Measurements from ENCODE around the gene SLC39A11. TPM values are rescaled to one million over a fixed set of nuclear protein-coding genes. Genes with fewer than 3 reads are reported as not detected.
"Not testable (repeated sequence)": the region's sequence is repeated elsewhere in the genome, so short reads cannot be mapped to it uniquely, and the experiment has no call there.

SLC39A11 gene
- total RNA-seq, 2 donors from 2014 or later: 27.8 to 39.6 TPM

DNA sequence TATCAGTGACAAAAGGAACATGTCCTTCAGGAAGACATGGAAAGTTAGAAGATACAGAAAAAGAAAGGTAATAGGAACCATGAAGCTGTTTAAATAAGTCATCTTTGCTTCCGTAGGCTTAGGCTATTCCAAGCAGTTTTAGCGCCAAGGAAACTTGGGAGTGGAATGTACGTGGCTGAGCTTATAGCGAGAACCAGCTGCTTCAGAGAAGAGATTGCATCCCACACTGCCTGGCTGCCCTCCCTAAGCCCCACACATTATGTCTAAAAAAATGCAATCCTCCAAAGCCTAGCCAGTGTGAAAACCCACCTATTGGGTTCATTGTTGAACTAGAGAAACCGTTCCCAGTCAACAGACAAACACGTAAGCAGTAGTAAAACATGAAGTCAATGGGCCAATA lies 149.9 kb downstream of the SLC39A11 start:
- ATAC-seq: no peak
- no peak for DNase-seq
- intact Hi-C loops (cut with DNase I): no loop called here
- no peaks in the 10 kb centered on the region for H3K4me1 ChIP-seq
- no peak overlapping the region for H3K4me3 ChIP-seq
- no peaks in the 10 kb centered on the region for H3K27me3 ChIP-seq
- H3K27ac ChIP-seq: no peak overlapping the region
- no peaks in the 10 kb centered on the region for H3K36me3 ChIP-seq (replicated peaks in 1 of 2; ENCODE audit: insufficient read depth in 1 of 2, low read depth in 2 of 2)
- TF ChIP-seq POLR2A (IDR thresholded peaks at IDR 0.05) (no peak), CTCF (IDR thresholded peaks at IDR 0.05) (no peak)
- WGBS, 2 donors: 84 to 87% methylated on average over 6 of the region's 6 CpGs
- H3K9me3 ChIP-seq: no peaks in the 10 kb centered on the region

- no peak for TF ChIP-seq CTCF (IDR thresholded peaks at IDR 0.05)
- TF ChIP-seq POLR2A (IDR thresholded peaks at IDR 0.05): no peak
- DNase-seq: no peak
- 96 to 98% methylated on average over 11 of the region's 11 CpGs for WGBS, 2 donors
- Histone ChIP-seq H3K4me1 (no peaks in the 10 kb centered on the region), H3K9me3 (no peaks in the 10 kb centered on the region), H3K4me3 (no peak overlapping the region), H3K27me3 (no peaks in the 10 kb centered on the region), H3K36me3 (replicated peaks in 1 of 2; ENCODE audit: insufficient read depth in 1 of 2, low read depth in 2 of 2) (no peaks in the 10 kb centered on the region), H3K27ac (no peak overlapping the region)
- intact Hi-C loops (cut with DNase I): no loop called here
- no peak for ATAC-seq
These were observed 152.0 kb downstream of the SLC39A11 start for GRCh38 chr17:72940496-72940895.

DNA sequence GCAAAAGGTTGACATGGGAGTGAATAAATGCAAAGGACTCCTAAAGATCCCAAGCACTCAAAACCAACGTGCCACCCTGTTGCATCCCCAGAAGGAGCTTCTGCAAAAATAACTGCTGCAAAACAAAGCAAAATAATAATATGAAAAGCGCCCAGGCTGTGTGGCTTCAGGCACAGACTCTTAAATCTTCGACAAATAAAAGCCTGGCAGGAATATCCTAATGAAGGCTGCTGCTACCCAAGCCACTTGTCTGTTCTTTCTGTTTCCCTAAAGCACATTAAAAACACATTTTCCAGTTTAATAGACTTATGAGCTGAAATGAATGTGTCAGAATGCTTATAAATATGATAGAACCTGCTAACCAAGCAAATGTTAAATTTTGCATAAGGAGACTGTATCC lies 154.0 kb downstream of the SLC39A11 start:
- intact Hi-C loops (cut with DNase I): no loop called here
- 83 to 88% methylated on average over 3 of the region's 3 CpGs for WGBS, 2 donors

GRCh38 chr17:72937707-72938106 lies 154.8 kb downstream of the SLC39A11 start:
- ATAC-seq: no peak
- no peak for DNase-seq

More for the DNA sequence above, 154.0 kb downstream of the SLC39A11 start:
- no peak overlapping the region for H3K4me3 ChIP-seq
- DNase-seq: no peak
- no peak overlapping the region for H3K27ac ChIP-seq
- H3K9me3 ChIP-seq: no peaks in the 10 kb centered on the region
- ATAC-seq: no peak
- TF ChIP-seq POLR2A (IDR thresholded peaks at IDR 0.05) (no peak), CTCF (IDR thresholded peaks at IDR 0.05) (no peak)
- H3K36me3 ChIP-seq (replicated peaks in 1 of 2; ENCODE audit: insufficient read depth in 1 of 2, low read depth in 2 of 2): no peaks in the 10 kb centered on the region
- H3K27me3 ChIP-seq: no peaks in the 10 kb centered on the region
- no peaks in the 10 kb centered on the region for H3K4me1 ChIP-seq

GRCh38 chr17:72937254-72937653 lies 155.2 kb downstream of the SLC39A11 start:
- intact Hi-C loops (cut with DNase I); H3K9me3 ChIP-seq; H3K4me1 ChIP-seq; H3K27me3 ChIP-seq; ATAC-seq; H3K4me3 ChIP-seq; DNase-seq; H3K36me3 ChIP-seq (replicated peaks in 1 of 2; ENCODE audit: insufficient read depth in 1 of 2, low read depth in 2 of 2); H3K27ac ChIP-seq: not testable (repeated sequence)
- WGBS, 2 donors: 93 to 95% methylated on average over 8 of the region's 8 CpGs

More at GRCh38 chr17:72937707-72938106, 154.8 kb downstream of the SLC39A11 start:
- intact Hi-C loops (cut with DNase I): no loop called here
- Histone ChIP-seq H3K27me3 (no peaks in the 10 kb centered on the region), H3K9me3 (no peaks in the 10 kb centered on the region), H3K4me3 (no peak overlapping the region), H3K27ac (no peak overlapping the region), H3K36me3 (replicated peaks in 1 of 2; ENCODE audit: insufficient read depth in 1 of 2, low read depth in 2 of 2) (no peaks in the 10 kb centered on the region), H3K4me1 (no peaks in the 10 kb centered on the region)
- TF ChIP-seq CTCF (IDR thresholded peaks at IDR 0.05) (no peak), POLR2A (IDR thresholded peaks at IDR 0.05) (no peak)
- WGBS, 2 donors: 76 to 94% methylated on average over 5 of the region's 5 CpGs

All from body of pancreas (tissue), 4 donors.